ENCODE measurements around the gene SLC16A8. TPM values are rescaled to one million over a fixed set of nuclear protein-coding genes. Genes with fewer than 3 reads are reported as not detected.

Gene SLC16A8
- polyA plus RNA-seq, 3 donors = not detected

- no peaks in the 10 kb centered on the region for H3K4me1 ChIP-seq (ENCODE audit: control insufficient read depth in 1 of 2, insufficient read depth in 2 of 2, low read length in 2 of 2)
- DNase-seq = no peak
- 86% methylated on average over 4 of the region's 9 CpGs for WGBS (ENCODE audit: insufficient coverage)
- no peak overlapping the region for H3K9ac ChIP-seq (ENCODE audit: insufficient read depth, low read length, poor library complexity, severe bottlenecking)
- Mint-ChIP-seq H3K9me3 (no peaks in the 10 kb centered on the region), H3K4me1 (no peaks in the 10 kb centered on the region), H3K27ac (no peak overlapping the region), H3K4me3 (no peak overlapping the region), H3K36me3 (no peaks in the 10 kb centered on the region), H3K27me3 (ENCODE audit: low read depth in 3 of 3) (peaks cover 0 to 4% (median 2%) of the 10 kb centered on the region in 3 donors)
- H3K27me3 ChIP-seq (ENCODE audit: control insufficient read depth in 2 of 2, insufficient read depth in 2 of 2, low read length in 2 of 2) = no peaks in the 10 kb centered on the region
- no peak overlapping the region for H3K4me3 ChIP-seq (replicated peaks in 1 of 3; ENCODE audit: low read depth in 2 of 3, low read length in 3 of 3)
- H3K27ac ChIP-seq (ENCODE audit: low read depth in 1 of 2, low read length in 2 of 2) = no peak overlapping the region
- H3K9me3 ChIP-seq (replicated peaks in 1 of 2; ENCODE audit: control insufficient read depth in 1 of 2, insufficient read depth in 1 of 2, low read length in 2 of 2) = no peaks in the 10 kb centered on the region
- no peaks in the 10 kb centered on the region for H4K20me1 ChIP-seq (ENCODE audit: insufficient read depth, low read length)
- no peaks in the 10 kb centered on the region for H3K36me3 ChIP-seq (replicated peaks in 1 of 2; ENCODE audit: control insufficient read depth in 1 of 2, insufficient read depth in 2 of 2, low read length in 2 of 2)
- intact Hi-C loops (cut with micrococcal nuclease) = no loop called here
- H3K79me2 ChIP-seq (ENCODE audit: insufficient read depth, low read length) = no peaks in the 10 kb centered on the region
- TF ChIP-seq CTCF (IDR thresholded peaks at IDR 0.05) = no peak
- no peak overlapping the region for H3K4me2 ChIP-seq (replicated peaks; ENCODE audit: extremely low read depth, low read length, poor library complexity, severe bottlenecking)
- H2AFZ ChIP-seq (ENCODE audit: insufficient read depth, low read depth, low read length, poor library complexity, severe bottlenecking) = no peak overlapping the region
Observed at GRCh38 chr22:38098410-38099249, 14.6 kb upstream of the SLC16A8 start.

- Mint-ChIP-seq H3K9me3 (no peaks in the 10 kb centered on the region), H3K27ac (no peak overlapping the region), H3K4me3 (no peak overlapping the region), H3K4me1 (no peaks in the 10 kb centered on the region), H3K27me3 (ENCODE audit: low read depth in 3 of 3) (peaks cover 0 to 2% (median 2%) of the 10 kb centered on the region in 3 donors), H3K36me3 (no peaks in the 10 kb centered on the region)
- WGBS (ENCODE audit: insufficient coverage) = 92% methylated on average over 6 of the region's 32 CpGs
- TF ChIP-seq CTCF (IDR thresholded peaks at IDR 0.05) = no peak
- no peaks in the 10 kb centered on the region for H3K36me3 ChIP-seq (replicated peaks in 1 of 2; ENCODE audit: control insufficient read depth in 1 of 2, insufficient read depth in 2 of 2, low read length in 2 of 2)
- H3K4me3 ChIP-seq (replicated peaks in 1 of 3; ENCODE audit: low read depth in 2 of 3, low read length in 3 of 3) = no peak overlapping the region
- DNase-seq = no peak
- H3K27ac ChIP-seq (ENCODE audit: low read depth in 1 of 2, low read length in 2 of 2) = no peak overlapping the region
- H3K27me3 ChIP-seq (ENCODE audit: control insufficient read depth in 2 of 2, insufficient read depth in 2 of 2, low read length in 2 of 2) = no peaks in the 10 kb centered on the region
- no peak overlapping the region for H2AFZ ChIP-seq (ENCODE audit: insufficient read depth, low read depth, low read length, poor library complexity, severe bottlenecking)
- no peaks in the 10 kb centered on the region for H3K4me1 ChIP-seq (ENCODE audit: control insufficient read depth in 1 of 2, insufficient read depth in 2 of 2, low read length in 2 of 2)
- no peaks in the 10 kb centered on the region for H3K9me3 ChIP-seq (replicated peaks in 1 of 2; ENCODE audit: control insufficient read depth in 1 of 2, insufficient read depth in 1 of 2, low read length in 2 of 2)
- no peaks in the 10 kb centered on the region for H3K79me2 ChIP-seq (ENCODE audit: insufficient read depth, low read length)
- no peaks in the 10 kb centered on the region for H4K20me1 ChIP-seq (ENCODE audit: insufficient read depth, low read length)
- intact Hi-C loops (cut with micrococcal nuclease) = no loop called here
- no peak overlapping the region for H3K4me2 ChIP-seq (replicated peaks; ENCODE audit: extremely low read depth, low read length, poor library complexity, severe bottlenecking)
- no peak overlapping the region for H3K9ac ChIP-seq (ENCODE audit: insufficient read depth, low read length, poor library complexity, severe bottlenecking)
Observed at GRCh38 chr22:38097557-38098409, 13.8 kb upstream of the SLC16A8 start.
